GM12878 (cell line): Measurements from ENCODE around the gene UFC1. TPM values are rescaled to one million over a fixed set of nuclear protein-coding genes. Genes with fewer than 3 reads are reported as not detected.
A peak's percentile ranks its signal among the peaks of the same experiment; 100 is the strongest.

Source experiments
- ATAC-seq: fragments of 200-7000 bp; cut with Tn5 transposase; 3 replicates; pipeline ENCODE4 v1.9.1; 2020; ENCODE audit warnings: mild to moderate bottlenecking, moderate library complexity
- BruUV-seq: library from RNA; stranded (reverse); fragments of 400-500 nt; replicated peaks from 2 replicates; lab custom pipeline; 2021; lab: Mats Ljungman, UMichigan
- CTCF ChIA-PET: fragments of 300-600 bp; sonication (Branson Sonifier 250); formaldehyde crosslinking; extraction: SDS; loops from one replicate; lab custom pipeline; 2021; ENCODE audit warnings: inconsistent platforms; lab: Yijun Ruan, JAX
- POLR2A ChIA-PET: fragments of 350-600 bp; formaldehyde crosslinking; extraction: SDS; loops from one replicate; lab custom pipeline; 2021; ENCODE audit warnings: inconsistent platforms; lab: Charles Lee
- RAD21 ChIA-PET: fragments of 300-600 bp; sonication (Branson Sonifier 250); formaldehyde crosslinking; loops from one replicate; lab custom pipeline; 2023; ENCODE audit warnings: antibody characterized with exemption; ENCODE audit not compliant: unreplicated experiment; lab: Charles Lee
- SMC1A ChIA-PET: fragments of 300-600 bp; sonication (Branson Sonifier 250); formaldehyde crosslinking; loops from one replicate; lab custom pipeline; 2023; ENCODE audit not compliant: unreplicated experiment, uncharacterized antibody; lab: Charles Lee
- DNase-seq: peaks from one replicate; pipeline ENCODE4 v3.0.0-alpha.2; 2011; ENCODE audit warnings: low read depth, low spot score
- FAIRE-seq: peaks from 3 replicates; lab custom pipeline; 2011; peaks lifted over from hg19 to GRCh38; lab: Jason Lieb, UNC
- H2AFZ ChIP-seq: 2 replicates; pipeline ENCODE4 v1.6.0; 2011; ENCODE audit warnings: low read depth, low read length, control low read depth; ENCODE audit not compliant: control insufficient read depth
- H3K27ac ChIP-seq: 2 replicates; pipeline ENCODE4 v1.5.1; 2011; ENCODE audit warnings: control low read depth; ENCODE audit not compliant: control insufficient read depth, insufficient read depth
- H3K27me3 ChIP-seq, 2 experiments: replicated peaks in 1 of 2; 2 replicates each; pipeline versions ENCODE4 v1.6.0 to v1.6.1; 2011; ENCODE audit warnings: low read length in 1 of 2; ENCODE audit not compliant: control insufficient read depth in 2 of 2, insufficient read depth in 2 of 2
- H3K36me3 ChIP-seq, 2 experiments: 2 replicates each; pipeline ENCODE4 v1.5.1; 2011; ENCODE audit warnings: low read length in 1 of 2; ENCODE audit not compliant: control insufficient read depth in 2 of 2, insufficient read depth in 2 of 2
- H3K4me1 ChIP-seq: 2 replicates; pipeline ENCODE4 v1.6.1; 2011; ENCODE audit warnings: mild to moderate bottlenecking, low read length, moderate library complexity, mixed read lengths; ENCODE audit not compliant: control insufficient read depth, insufficient read depth
- H3K4me2 ChIP-seq: 2 replicates; pipeline ENCODE4 v1.6.0; 2011; ENCODE audit warnings: control low read depth; ENCODE audit not compliant: control insufficient read depth, insufficient read depth
- H3K4me3 ChIP-seq: fragments of 200-600 bp; sonication (generic); 2 replicates; pipeline ENCODE4 v1.5.1; 2016
- H3K79me2 ChIP-seq: 2 replicates; pipeline ENCODE4 v1.6.0; 2011; ENCODE audit warnings: low read length; ENCODE audit not compliant: control insufficient read depth, insufficient read depth
- H3K9ac ChIP-seq: 2 replicates; pipeline ENCODE4 v1.8.0; 2011; ENCODE audit warnings: low read length, control low read depth, mixed read lengths; ENCODE audit not compliant: control insufficient read depth, insufficient read depth
- H3K9me3 ChIP-seq: replicated peaks from 3 replicates; pipeline ENCODE4 v1.5.1; 2011; ENCODE audit warnings: mild to moderate bottlenecking, low read length; ENCODE audit not compliant: control insufficient read depth, insufficient read depth
- H4K20me1 ChIP-seq: 2 replicates; pipeline ENCODE4 v1.6.0; 2011; ENCODE audit not compliant: control insufficient read depth, insufficient read depth
- CHD2 ChIP-seq: IDR thresholded peaks from 2 replicates; pipeline ENCODE4 v1.6.1; 2011; ENCODE audit warnings: low read depth, low read length, improper control_type of control experiment, borderline replicate concordance
- EED ChIP-seq: sonication (generic); IDR thresholded peaks from 2 replicates; pipeline ENCODE4 v1.6.1; 2016; ENCODE audit warnings: antibody characterized with exemption, low read depth
- IKZF1 ChIP-seq: fragments of 450-650 bp; conservative IDR thresholded peaks from 2 replicates; pipeline ENCODE4 v1.6.1; 2017; ENCODE audit warnings: antibody characterized with exemption, mild to moderate bottlenecking
- MTA2 ChIP-seq: fragments of 450-650 bp; IDR thresholded peaks from 2 replicates; pipeline ENCODE4 v1.6.1; 2016; ENCODE audit warnings: low read depth, mild to moderate bottlenecking, moderate library complexity
- MXI1 ChIP-seq: fragments of 150-350 bp; IDR thresholded peaks from 2 replicates; pipeline ENCODE4 v1.6.1; 2011; ENCODE audit warnings: low read depth, mild to moderate bottlenecking, inconsistent platforms, low read length, improper control_type of control experiment
- NRF1 ChIP-seq: conservative IDR thresholded peaks from 2 replicates; pipeline ENCODE4 v1.6.1; 2011; ENCODE audit warnings: mild to moderate bottlenecking, low read depth, low read length, improper control_type of control experiment
- PML ChIP-seq: IDR thresholded peaks from 2 replicates; pipeline ENCODE4 v1.6.1; 2012; ENCODE audit warnings: low read length, inconsistent platforms
- RUNX3 ChIP-seq: IDR thresholded peaks from 2 replicates; pipeline ENCODE4 v1.6.1; 2012; ENCODE audit warnings: low read length, inconsistent platforms
- ZNF622 ChIP-seq: fragments of 450-650 bp; IDR thresholded peaks from 2 replicates; pipeline ENCODE4 v1.6.1; 2017; ENCODE audit warnings: mild to moderate bottlenecking, inconsistent platforms
- ZSCAN29 ChIP-seq: fragments of 450-650 bp; IDR thresholded peaks from 2 replicates; pipeline ENCODE4 v1.6.1; 2017; ENCODE audit warnings: mild to moderate bottlenecking, moderate library complexity
- WGBS: methylation state at CpG from one replicate; pipeline ENCODE4 v1.1.6; 2016; ENCODE audit warnings: low lambda C conversion rate; ENCODE audit not compliant: insufficient replicate concordance, insufficient coverage; ENCODE audit errors: missing lambda C conversion rate; 5-methylcytosine and 5-hydroxymethylcytosine counted together
- in situ Hi-C: fragments of 300-500 bp; cut with MboI; formaldehyde crosslinking; loops from 9 replicates; pipeline ENCODE4 v1.14.3; 2018; ENCODE audit warnings: mixed read lengths
- intact Hi-C: fragments of 100-400 bp; cut with micrococcal nuclease; formaldehyde crosslinking; loops from one replicate; pipeline ENCODE4 v1.14.2; 2022; ENCODE audit not compliant: unreplicated experiment
- polyA plus RNA-seq, 11 experiments: library from polyadenylated mRNA; depleted of rRNA in 4 of 11; unstranded in 6 of 11; stranded (reverse) in 5 of 11; fragments of >200 nt; fragmentation: Nextera tagmentation in 4 of 11; fragmentation: Illumina TruSeq in 1 of 11; extraction: Ambion mirVana in 4 of 11; extraction: Trizol in 1 of 11; gene quantifications; 1 replicate in 1 of 11; 2 replicates in 10 of 11; pipeline versions ENCODE4 v1.2.1 to v1.2.3, GENCODE V29; 2011 to 2016; ENCODE audit warnings: inconsistent platforms in 2 of 11, missing spikeins in 2 of 11, low read depth in 1 of 11
- total RNA-seq, 4 experiments: library from RNA; depleted of rRNA in 3 of 4; stranded (reverse); fragments of >200 nt in 3 of 4; fragmentation: Illumina TruSeq in 1 of 4; extraction: Trizol in 1 of 4; gene quantifications; 2 replicates each; pipeline versions ENCODE4 v1.2.1 to v1.2.3, GENCODE V29; 2013 to 2021
- TF ChIP-seq, protein P1 (sequence below): fragments of 450-650 bp; IDR thresholded peaks from 2 replicates; pipeline ENCODE4 v1.6.1; 2016; ENCODE audit warnings: mild to moderate bottlenecking
- TF ChIP-seq, protein P2 (sequence below): fragments of 150-350 bp; IDR thresholded peaks from 2 replicates; pipeline ENCODE4 v1.6.1; 2016; ENCODE audit warnings: low read depth, low read length
- TF ChIP-seq, protein P3 (sequence below): IDR thresholded peaks from 2 replicates; pipeline ENCODE4 v1.6.1; 2012; ENCODE audit warnings: low read depth, low read length, improper control_type of control experiment
- TF ChIP-seq, protein P4 (sequence below): fragments of 450-650 bp; formaldehyde crosslinking; IDR thresholded peaks from 2 replicates; pipeline ENCODE4 v1.5.0; 2022; ENCODE audit warnings: mild to moderate bottlenecking, missing genetic modification characterization

The UFC1 gene
- total and polyA plus RNA-seq, 10 of the 15 experiments (the other 5 are each of a cell fraction or from before 2014, with no cell fraction given): 95.9 to 239 (median 151) TPM

DNA sequence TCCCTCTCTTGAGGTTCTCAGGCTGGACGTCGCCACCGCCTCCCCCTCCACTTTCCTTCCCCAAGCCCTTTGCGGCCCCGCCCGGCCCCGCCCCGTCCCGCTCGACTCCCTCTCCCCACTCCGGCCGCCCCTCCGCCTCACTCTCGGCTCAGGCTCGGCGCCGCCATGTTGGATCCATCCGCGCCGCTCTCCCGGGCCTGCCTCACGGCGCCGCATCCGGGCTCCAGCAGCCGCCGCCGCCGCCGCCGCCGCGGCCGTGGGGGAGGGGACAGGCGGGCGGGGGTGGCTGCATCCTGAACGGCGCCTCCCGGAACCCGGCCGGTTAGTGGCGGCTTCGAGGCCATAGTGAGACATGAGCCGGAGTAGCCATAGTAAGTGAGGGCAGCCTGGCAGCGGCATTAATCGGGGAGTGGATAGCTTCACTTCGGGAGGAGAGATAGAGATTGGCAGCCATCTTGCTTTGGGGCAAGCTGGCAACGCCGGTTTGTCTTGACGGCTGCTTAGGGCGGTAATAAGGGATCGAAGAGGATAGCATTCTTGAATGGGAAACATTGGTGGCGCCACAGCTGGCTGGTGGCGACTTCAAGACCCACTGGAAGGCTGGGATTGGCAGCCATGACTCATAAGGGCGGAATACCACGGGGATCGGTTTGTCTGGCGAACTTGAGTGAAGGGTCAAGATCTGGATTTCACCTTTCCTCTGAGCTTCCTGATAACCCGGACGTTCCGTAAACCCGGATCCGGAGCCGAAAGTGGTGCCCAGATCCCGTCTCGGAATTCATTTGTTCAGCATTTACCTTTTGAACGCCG is 21.2 kb upstream of the UFC1 start, which contains the start of gene DEDD:
Gene DEDD (minus strand): TSS at position 258 of the 810 bp plus-strand sequence. CDS start 8,205 bp downstream, outside the sequence.
- ChIA-PET SMC1A (interaction anchor here (0.6 to 4.3 kb wide), 20 partner anchors 13 to 157 kb away, joined by 3 to 19 read pairs (median 4); partner anchors contain the start of genes ARHGAP30, UFC1 and USF1), POLR2A (interaction anchor here (1.0 to 3.7 kb wide), 12 partner anchors 15 to 94 kb away, joined by 3 to 24 read pairs (median 4); partner anchors contain the start of genes ARHGAP30, NIT1, PFDN2 and PPOX), CTCF (interaction anchor here (0.7 to 2.8 kb wide), 14 partner anchors 15 to 143 kb away, joined by 3 to 14 read pairs (median 4); partner anchors contain the start of genes NIT1, PFDN2, PPOX and TOMM40L), RAD21 (interaction anchor here (1.0 to 2.7 kb wide), 11 partner anchors 14 to 135 kb away, joined by 3 to 11 read pairs (median 5); partner anchors contain the start of genes ARHGAP30, KLHDC9, NIT1 and PFDN2)
- in situ Hi-C loops: no loop called here
- BruUV-seq: no TSS peak
- intact Hi-C loops: loop anchor here (2.0 kb wide), 1 partner anchor 62 kb away; no protein-coding TSS in a partner anchor
- DNase-seq: peak; percentile 87
- under 1% methylated on average over 51 of the region's 68 CpGs for WGBS
- Histone ChIP-seq H3K9me3 (no peaks in the 10 kb centered on the region), H3K4me1 (peaks cover 3% of the 10 kb centered on the region), H3K4me2 (peak within 1 kb of the TSS; percentile 88), H3K27ac (peak within 1 kb of the TSS; percentile 79), H2AFZ (peak within 1 kb of the TSS; percentile 92), H4K20me1 (no peaks in the 10 kb centered on the region; the same call in 1 of the 2 replicates), H3K36me3 (peaks cover 0 to 14% of the 10 kb centered on the region in 2 experiments; a peak in 2 of 4 replicates), H3K9ac (peak within 1 kb of the TSS; percentile 94), H3K27me3 (no peaks in the 10 kb centered on the region), H3K4me3 (peak within 1 kb of the TSS; percentile 93), H3K79me2 (peaks cover 47% of the 10 kb centered on the region)
- peak; percentile 57 for FAIRE-seq
- ATAC-seq: peak; percentile 98
- peak; percentile 45; the same call in 1 of the 2 replicates for TF ChIP-seq MXI1
- peak; percentile 99 for TF ChIP-seq IKZF1
- TF ChIP-seq, protein P1, sequence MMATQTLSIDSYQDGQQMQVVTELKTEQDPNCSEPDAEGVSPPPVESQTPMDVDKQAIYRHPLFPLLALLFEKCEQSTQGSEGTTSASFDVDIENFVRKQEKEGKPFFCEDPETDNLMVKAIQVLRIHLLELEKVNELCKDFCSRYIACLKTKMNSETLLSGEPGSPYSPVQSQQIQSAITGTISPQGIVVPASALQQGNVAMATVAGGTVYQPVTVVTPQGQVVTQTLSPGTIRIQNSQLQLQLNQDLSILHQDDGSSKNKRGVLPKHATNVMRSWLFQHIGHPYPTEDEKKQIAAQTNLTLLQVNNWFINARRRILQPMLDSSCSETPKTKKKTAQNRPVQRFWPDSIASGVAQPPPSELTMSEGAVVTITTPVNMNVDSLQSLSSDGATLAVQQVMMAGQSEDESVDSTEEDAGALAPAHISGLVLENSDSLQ: peak; percentile 69
- TF ChIP-seq, protein P2, sequence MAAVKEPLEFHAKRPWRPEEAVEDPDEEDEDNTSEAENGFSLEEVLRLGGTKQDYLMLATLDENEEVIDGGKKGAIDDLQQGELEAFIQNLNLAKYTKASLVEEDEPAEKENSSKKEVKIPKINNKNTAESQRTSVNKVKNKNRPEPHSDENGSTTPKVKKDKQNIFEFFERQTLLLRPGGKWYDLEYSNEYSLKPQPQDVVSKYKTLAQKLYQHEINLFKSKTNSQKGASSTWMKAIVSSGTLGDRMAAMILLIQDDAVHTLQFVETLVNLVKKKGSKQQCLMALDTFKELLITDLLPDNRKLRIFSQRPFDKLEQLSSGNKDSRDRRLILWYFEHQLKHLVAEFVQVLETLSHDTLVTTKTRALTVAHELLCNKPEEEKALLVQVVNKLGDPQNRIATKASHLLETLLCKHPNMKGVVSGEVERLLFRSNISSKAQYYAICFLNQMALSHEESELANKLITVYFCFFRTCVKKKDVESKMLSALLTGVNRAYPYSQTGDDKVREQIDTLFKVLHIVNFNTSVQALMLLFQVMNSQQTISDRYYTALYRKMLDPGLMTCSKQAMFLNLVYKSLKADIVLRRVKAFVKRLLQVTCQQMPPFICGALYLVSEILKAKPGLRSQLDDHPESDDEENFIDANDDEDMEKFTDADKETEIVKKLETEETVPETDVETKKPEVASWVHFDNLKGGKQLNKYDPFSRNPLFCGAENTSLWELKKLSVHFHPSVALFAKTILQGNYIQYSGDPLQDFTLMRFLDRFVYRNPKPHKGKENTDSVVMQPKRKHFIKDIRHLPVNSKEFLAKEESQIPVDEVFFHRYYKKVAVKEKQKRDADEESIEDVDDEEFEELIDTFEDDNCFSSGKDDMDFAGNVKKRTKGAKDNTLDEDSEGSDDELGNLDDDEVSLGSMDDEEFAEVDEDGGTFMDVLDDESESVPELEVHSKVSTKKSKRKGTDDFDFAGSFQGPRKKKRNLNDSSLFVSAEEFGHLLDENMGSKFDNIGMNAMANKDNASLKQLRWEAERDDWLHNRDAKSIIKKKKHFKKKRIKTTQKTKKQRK: no peak
- no peak for TF ChIP-seq ZNF622
- TF ChIP-seq RUNX3: 0 out of 2 replicates have a peak, but pooled peaks have one; percentile 25
- TF ChIP-seq, protein P3, sequence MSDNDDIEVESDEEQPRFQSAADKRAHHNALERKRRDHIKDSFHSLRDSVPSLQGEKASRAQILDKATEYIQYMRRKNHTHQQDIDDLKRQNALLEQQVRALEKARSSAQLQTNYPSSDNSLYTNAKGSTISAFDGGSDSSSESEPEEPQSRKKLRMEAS: no peak
- TF ChIP-seq PML: no peak; the same call in 1 of the 2 replicates
- TF ChIP-seq NRF1: no peak
- TF ChIP-seq, protein P4, sequence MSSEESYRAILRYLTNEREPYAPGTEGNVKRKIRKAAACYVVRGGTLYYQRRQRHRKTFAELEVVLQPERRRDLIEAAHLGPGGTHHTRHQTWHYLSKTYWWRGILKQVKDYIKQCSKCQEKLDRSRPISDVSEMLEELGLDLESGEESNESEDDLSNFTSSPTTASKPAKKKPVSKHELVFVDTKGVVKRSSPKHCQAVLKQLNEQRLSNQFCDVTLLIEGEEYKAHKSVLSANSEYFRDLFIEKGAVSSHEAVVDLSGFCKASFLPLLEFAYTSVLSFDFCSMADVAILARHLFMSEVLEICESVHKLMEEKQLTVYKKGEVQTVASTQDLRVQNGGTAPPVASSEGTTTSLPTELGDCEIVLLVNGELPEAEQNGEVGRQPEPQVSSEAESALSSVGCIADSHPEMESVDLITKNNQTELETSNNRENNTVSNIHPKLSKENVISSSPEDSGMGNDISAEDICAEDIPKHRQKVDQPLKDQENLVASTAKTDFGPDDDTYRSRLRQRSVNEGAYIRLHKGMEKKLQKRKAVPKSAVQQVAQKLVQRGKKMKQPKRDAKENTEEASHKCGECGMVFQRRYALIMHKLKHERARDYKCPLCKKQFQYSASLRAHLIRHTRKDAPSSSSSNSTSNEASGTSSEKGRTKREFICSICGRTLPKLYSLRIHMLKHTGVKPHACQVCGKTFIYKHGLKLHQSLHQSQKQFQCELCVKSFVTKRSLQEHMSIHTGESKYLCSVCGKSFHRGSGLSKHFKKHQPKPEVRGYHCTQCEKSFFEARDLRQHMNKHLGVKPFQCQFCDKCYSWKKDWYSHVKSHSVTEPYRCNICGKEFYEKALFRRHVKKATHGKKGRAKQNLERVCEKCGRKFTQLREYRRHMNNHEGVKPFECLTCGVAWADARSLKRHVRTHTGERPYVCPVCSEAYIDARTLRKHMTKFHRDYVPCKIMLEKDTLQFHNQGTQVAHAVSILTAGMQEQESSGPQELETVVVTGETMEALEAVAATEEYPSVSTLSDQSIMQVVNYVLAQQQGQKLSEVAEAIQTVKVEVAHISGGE (CRISPR knock-in tag): no peak
- 0 out of 2 replicates have a peak, but pooled peaks have one; percentile 12 for TF ChIP-seq ZSCAN29
- TF ChIP-seq MTA2: peak; percentile 54; the same call in 1 of the 2 replicates
- TF ChIP-seq CHD2: peak; percentile 82; the same call in 1 of the 2 replicates
- peak; percentile 72 for TF ChIP-seq EED
